Effector CD8-positive, alpha-beta T cell (primary cell): ENCODE results near the gene SNX15.
"Not testable (repeated sequence)": the region's sequence is repeated elsewhere in the genome, so short reads cannot be mapped to it uniquely, and the experiment has no call there.

Experiments used
- DNase-seq: peaks from one replicate; lab custom pipeline; 2025; lab: John Stamatoyannopoulos, UW
- total RNA-seq, 4 experiments: gene quantifications; one replicate each; lab custom pipeline; 2026; lab: John Stamatoyannopoulos, UW

SNX15 gene
- total RNA-seq, result 1.7 to 5.4 (median 3.3) reads per million in 4 experiments

GRCh38 chr11:65027213-65028067 is at the start of gene SNX15:
Gene SNX15, plus strand, starts transcription at chr11:65027439. Its CDS starts 99 bp downstream, at chr11:65027538.
- peak; percentile 89 for DNase-seq

DNA sequence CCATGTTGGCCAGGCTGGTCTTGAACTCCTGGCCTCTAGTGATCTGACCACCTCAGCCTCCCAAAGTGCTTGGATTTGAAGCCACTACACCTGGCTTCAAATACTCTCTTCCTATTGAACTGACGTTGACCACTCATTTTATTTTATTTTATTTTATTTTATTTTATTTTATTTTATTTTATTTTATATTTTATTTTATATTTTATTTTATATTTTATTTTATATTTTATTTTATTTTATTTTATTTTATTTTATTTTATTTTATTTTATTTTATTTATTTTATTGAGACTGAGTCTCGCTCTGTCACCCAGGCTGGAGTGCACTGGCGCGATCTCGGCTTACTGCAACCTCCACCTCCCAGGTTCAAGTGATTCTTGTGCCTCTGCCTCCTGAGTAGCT is 43.9 kb upstream of the SNX15 start:
- DNase-seq, result not testable (repeated sequence)

DNA sequence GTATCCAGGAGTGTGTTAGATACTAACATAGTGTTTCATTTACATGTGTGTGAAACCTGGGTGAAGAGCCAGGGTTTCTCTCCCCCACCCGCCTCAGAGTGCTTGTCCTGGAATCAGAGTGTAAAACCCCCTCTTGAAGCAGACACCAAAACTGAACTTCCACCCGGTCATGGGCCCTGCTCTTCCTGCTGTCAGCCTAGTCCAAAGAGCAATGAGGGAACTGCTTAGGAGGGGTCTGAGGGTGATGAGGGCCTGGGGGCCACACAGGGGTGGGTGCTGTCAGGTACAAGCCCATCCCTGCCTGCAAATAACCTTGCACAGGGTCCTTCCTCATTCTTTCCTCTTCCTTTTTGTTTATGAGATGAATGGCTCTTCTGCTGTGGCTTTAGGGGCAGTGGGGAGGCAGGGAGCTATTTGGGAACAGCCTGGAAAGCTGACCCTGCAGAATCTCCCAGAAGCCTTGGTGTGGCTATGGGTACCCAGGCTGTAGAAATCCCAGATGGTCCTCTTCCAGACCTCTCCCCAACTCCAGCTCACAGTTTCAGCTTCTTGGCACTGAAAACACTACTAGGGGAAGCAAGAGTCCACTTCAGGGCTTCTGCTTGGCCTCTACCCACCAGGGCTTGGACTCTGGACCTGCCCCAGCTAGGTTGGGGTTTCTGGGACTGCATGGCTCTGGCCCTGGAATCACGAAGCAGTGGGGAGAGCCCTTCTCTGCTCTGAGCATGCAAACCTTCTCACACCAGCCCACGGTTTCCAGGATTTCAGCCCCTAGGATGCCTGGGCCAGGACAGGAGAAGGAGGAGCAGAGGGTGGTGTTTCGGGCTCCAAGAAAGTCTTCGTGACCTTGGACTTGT is 39.0 kb upstream of the SNX15 start:
- DNase-seq, result no peak

DNA sequence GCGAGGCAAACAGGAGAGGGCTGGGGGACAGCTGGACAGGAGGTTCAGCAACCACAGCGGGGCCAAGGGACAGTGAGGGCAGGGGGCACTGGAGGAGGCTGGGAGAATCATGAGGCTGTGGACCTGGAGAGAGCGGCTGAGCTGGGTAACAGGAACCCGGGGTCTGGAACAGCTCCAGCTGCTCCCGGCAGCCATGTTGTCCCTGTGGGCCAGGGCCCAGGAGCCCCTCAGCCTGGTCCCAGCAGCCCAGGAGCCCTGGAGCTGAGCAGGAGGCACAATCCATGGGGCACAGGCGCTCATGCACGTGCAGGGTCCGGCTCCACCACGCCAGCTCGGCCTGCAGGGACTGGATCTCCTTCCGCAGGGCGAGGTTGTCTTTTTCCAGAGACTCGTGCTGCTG is 37.8 kb upstream of the SNX15 start:
- no peak for DNase-seq

- no peak for DNase-seq
Observed at GRCh38 chr11:64990222-64990923, 36.9 kb upstream of the SNX15 start.

DNA sequence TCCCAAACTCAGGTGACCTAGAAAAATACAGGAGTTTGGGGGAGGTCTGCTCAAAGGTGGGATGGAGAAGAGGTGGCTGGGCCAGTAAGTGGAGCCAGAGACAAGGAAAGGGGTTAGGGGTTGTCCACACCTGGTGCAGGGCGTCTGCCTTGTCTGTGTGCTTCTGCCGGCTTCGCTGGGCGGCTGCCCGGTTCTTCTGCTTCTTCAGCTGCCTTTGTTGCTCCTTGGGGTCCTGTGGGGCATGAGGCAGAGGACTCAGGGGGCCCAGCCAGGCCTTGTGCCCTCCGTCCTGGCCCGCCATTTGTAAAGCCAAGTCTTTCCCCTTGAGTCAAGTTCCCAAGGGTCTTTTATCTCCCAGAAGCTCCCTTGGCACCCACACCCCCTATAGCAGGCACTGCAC is 32.9 kb upstream of the SNX15 start:
- no peak for DNase-seq

- no peak for DNase-seq
Observed at GRCh38 chr11:64996327-64996709, 30.9 kb upstream of the SNX15 start.

DNA sequence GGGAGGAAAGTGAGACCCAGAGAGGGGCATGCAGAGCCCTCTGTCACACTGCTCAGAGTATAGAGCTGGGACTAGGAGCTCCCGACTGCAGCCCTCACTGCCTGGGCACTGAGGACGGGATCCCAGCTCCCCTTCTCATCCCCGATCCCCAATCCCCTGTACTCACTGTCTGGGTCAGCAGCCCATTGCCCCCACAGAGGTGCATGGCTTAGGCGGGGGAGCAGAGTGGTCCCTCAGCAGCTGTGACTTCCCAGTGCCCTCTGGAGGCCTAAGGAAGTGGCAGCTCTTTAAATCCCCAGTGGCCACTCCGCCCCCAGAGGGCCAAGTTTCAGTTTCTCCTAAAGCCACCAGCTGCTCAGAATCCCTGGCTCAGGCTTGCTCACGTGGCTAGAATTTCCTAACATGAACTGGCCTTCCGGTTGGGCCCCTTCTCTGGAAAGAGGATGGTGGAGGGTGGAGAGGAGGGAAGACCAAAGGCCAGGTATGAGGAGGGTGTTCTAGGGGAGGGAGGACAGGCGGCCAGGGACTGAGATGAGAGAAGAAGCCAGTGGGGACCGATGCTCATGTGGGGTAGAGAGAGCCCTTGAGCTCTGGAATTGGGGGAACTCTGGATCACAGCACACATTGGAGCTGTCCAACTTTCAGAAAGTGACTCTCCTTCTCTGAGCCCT is 30.4 kb upstream of the SNX15 start, which contains the start of gene BATF2:
TSS of gene BATF2 (minus strand) at position 262 of the 671 bp plus-strand sequence. CDS start at position 205, 57 bp downstream.
- no peak for DNase-seq

DNA sequence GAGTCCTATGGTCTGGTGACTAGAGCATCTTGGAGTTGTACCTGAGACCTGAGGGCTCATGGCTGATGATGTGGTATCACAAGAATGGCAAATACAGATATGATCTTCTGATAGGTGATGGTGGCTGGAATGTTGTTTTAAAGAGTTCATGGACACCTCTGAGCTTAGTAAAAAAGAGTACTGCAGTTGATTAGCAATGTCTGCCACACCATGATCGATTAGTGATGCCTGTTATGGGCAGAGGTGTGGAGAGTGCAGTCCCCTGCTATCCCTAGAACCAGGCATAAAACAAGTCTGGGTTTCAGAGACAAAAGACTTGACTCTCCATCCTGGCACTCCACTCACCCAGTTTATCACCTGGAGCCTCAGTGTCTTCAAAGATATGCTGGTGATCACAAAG is 29.1 kb upstream of the SNX15 start:
- no peak for DNase-seq

GRCh38 chr11:64998690-64999431 is 28.4 kb upstream of the SNX15 start:
- no peak for DNase-seq

- DNase-seq, result no peak
Observed at GRCh38 chr11:64999478-64999877, 27.8 kb upstream of the SNX15 start.

DNA sequence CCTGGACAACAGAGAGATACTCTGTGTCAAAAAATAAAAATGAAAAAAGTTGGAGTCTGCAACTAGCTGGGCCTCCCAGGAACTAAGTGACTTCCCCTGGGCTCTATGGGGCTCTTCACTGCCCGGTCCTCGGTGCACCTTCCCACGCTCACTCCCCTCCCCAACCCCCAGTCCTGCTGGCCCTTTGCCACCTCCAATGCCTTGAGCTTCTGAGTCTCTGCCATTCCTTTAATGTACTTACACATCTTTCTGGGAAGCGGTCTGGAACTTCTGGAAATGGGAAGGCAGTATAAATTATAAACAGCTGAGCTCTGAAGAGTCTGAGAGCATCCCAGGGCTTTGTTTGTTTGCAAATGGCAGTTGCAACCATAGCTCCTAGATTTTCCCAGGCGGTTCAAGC is 24.5 kb upstream of the SNX15 start:
- no peak for DNase-seq

DNA sequence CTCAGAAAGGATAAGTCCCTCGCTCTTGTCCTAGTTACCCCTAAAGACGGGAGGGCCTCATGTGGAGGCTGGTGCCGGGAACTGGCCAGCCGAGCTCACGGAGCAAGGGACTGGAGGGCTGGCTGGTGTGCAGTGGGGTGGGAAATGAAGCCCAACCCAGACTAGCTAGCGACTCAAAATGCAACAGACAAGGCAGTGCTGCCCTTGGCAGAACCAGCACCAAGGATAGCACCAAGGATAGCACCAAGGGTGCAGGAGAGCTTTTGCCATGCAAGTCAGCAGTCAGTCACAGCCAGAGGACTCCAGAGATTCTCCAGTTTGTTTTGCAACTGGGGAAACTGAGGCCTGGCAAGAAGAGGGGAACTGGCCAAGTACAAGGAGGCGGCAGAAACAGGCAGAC is 24.0 kb upstream of the SNX15 start:
- no peak for DNase-seq

DNA sequence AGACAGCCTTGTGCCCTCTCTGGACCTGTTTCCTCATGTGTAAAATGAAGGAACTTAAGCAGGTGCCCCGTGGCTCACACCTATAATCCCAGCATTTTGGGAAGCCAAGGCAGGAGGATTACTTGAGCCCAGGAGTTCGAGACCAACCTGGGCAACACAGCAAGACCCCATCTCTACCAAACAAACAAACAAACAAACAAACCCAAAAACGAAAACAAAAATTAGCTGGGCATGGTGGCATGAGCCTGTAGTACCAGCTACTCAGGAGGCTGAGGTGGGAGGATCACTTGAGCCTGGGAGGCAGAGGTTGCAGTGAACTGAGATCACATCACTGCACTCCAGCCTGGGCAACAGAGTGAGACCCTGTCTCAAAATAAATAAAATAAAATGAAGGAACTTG is 23.3 kb upstream of the SNX15 start:
- not testable (repeated sequence) for DNase-seq

GRCh38 chr11:65008016-65008415 is 19.2 kb upstream of the SNX15 start:
- DNase-seq, result no peak

GRCh38 chr11:65008873-65009272 is 18.4 kb upstream of the SNX15 start:
- DNase-seq, result no peak

DNA sequence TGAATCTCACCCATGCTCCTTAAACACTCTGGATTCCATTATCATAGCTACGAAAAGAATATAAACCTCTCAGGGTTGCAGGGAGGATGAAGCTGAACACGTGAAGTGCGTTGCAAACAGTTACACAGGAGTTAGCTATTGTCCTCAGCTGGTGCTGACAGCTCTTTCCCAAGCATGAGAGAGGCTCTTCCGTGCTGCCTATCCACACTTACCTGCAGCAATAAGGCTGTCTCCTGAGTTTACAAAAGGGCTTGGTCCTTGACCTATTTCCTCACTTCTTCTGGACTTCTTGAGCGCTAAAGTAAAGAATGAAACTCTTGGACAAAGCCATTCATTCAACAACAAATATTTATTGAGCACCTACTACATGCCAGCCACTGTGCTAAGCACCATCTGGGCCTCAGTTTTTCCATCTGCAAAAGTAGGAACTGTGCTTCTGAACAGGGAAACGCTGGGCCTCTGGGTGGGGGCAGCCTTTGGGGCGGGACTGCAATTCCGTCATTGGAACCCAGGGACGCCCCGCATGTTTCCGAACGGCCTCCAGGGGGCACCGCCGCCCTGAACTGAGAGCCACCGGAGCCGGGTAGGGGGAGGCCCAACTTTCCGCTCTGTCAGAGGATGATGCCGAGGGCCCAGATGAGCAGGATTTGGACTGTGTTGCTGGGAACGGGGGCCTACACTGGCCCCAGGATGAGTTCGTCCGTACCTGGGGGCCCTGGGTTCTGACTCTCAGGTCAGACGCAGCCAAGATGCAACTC is 13.9 kb upstream of the SNX15 start:
- DNase-seq, result peak; percentile 86

DNA sequence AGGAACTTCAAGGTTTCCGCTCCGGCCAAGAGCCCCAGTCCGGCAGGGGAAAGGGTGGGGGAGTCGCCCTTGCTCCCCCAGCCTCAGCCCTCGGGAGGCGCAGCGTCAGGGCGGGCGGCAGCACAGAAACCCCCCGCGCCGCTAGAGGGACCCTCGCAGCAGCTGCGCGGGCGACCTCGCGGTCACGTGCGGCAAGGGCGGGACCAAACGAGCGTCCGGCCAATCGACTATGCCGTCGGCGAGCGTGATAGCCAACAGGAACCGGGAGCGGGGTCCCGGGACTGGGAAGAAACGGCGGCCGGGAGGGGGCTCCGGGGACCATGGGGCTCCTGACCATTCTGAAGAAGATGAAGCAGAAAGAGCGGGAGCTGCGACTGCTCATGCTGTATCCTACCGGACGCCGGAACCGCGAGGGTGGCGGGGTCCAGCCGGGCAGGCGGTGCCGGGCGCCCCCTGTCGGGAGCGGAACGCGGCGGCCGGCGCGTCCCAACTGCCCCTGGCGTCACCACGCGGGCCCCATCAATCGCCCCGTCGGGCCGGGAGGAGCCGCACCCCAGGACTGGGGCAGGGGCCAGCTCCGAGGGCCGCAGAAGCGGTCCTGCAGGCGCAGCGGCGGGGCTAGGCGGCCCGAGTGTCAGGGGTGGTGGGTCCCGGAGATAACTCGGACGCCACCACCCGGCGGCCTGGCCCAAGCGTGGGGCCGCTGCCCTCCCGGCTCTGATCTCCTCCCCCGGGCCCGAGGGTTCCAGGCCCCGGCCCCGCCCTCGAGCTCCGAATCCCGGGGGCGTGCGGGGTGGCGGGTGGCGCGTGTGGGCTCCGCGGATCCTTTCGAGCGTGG is 13.1 kb upstream of the SNX15 start, which contains the start of gene ARL2:
TSS of gene ARL2 (plus strand) at position 273 of the 838 bp plus-strand sequence. CDS start at position 321, 48 bp downstream.
- peak; percentile 80 for DNase-seq

GRCh38 chr11:65014726-65015227 is 12.5 kb upstream of the SNX15 start:
- DNase-seq, result no peak
